ENCODE data around the gene THRB.

GRCh38 chr3:24342275-24342674 is 152.4 kb downstream of the THRB start:
- TF ChIP-seq POLR2AphosphoS5 (IDR thresholded peaks at IDR 0.05) = no peak
- TF ChIP-seq, protein P1, sequence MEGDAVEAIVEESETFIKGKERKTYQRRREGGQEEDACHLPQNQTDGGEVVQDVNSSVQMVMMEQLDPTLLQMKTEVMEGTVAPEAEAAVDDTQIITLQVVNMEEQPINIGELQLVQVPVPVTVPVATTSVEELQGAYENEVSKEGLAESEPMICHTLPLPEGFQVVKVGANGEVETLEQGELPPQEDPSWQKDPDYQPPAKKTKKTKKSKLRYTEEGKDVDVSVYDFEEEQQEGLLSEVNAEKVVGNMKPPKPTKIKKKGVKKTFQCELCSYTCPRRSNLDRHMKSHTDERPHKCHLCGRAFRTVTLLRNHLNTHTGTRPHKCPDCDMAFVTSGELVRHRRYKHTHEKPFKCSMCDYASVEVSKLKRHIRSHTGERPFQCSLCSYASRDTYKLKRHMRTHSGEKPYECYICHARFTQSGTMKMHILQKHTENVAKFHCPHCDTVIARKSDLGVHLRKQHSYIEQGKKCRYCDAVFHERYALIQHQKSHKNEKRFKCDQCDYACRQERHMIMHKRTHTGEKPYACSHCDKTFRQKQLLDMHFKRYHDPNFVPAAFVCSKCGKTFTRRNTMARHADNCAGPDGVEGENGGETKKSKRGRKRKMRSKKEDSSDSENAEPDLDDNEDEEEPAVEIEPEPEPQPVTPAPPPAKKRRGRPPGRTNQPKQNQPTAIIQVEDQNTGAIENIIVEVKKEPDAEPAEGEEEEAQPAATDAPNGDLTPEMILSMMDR (IDR thresholded peaks at IDR 0.05 in 8 of 11, conservative IDR thresholded peaks at IDR 0.05 in 3 of 11) = no peak
